T-cell (primary cell): ENCODE results near the gene SLC48A1. TPM values are rescaled to one million over a fixed set of nuclear protein-coding genes. Genes with fewer than 3 reads are reported as not detected.
A peak's percentile ranks its signal among the peaks of the same experiment; 100 is the strongest.
"Not testable (repeated sequence)": the region's sequence is repeated elsewhere in the genome, so short reads cannot be mapped to it uniquely, and the experiment has no call there.

Source experiments
- ATAC-seq, 4 experiments: fragments of 200-7000 bp in 3 of 4; fragments of 150-1000 bp in 1 of 4; cut with Tn5 transposase; replicated peaks in 1 of 4; 1 replicate in 3 of 4; 2 replicates in 1 of 4; pipeline ENCODE4 v1.10.0; 2021; ENCODE audit warnings: moderate library complexity in 3 of 4, mild to moderate bottlenecking in 2 of 4, moderate number of reproducible peaks in 1 of 4
- CTCF ChIA-PET, 2 donors: fragments of 300-600 bp; sonication (Branson Sonifier 250); formaldehyde crosslinking; loops; one replicate each; lab custom pipeline; 2022; ENCODE audit warnings: antibody characterized with exemption in 2 of 2; lab: Charles Lee
- POLR2A ChIA-PET, 2 donors: fragments of 300-600 bp; sonication (Branson Sonifier 250); formaldehyde crosslinking; loops; one replicate each; lab custom pipeline; 2022; ENCODE audit warnings: antibody characterized with exemption in 2 of 2; lab: Charles Lee
- DNase-seq, 35 experiments: peaks; one replicate each; pipeline versions ENCODE4 v3.0.0 to v3.0.0-alpha.2; 2013 to 2023
- H3K27ac ChIP-seq: one replicate; pipeline ENCODE4 v1.5.1; 2013; ENCODE audit warnings: low read length
- H3K27me3 ChIP-seq, 2 experiments: replicated peaks in 1 of 2; 1 replicate in 1 of 2; 2 replicates in 1 of 2; pipeline versions ENCODE4 v1.6.1 to v1.7.0; 2013; ENCODE audit warnings: low read length in 1 of 2, mixed read lengths in 1 of 2; ENCODE audit not compliant: control insufficient read depth in 2 of 2, insufficient read depth in 2 of 2; ENCODE audit errors: extremely low read depth in 1 of 2
- H3K36me3 ChIP-seq, 2 donors: 1 replicate in 1 of 2; 2 replicates in 1 of 2; pipeline versions ENCODE4 v1.6.1 to v1.7.0; 2013; ENCODE audit warnings: low read length in 1 of 2; ENCODE audit not compliant: control insufficient read depth in 2 of 2, insufficient read depth in 1 of 2; ENCODE audit errors: extremely low read depth in 1 of 2
- H3K4me1 ChIP-seq, 2 experiments: 1 replicate in 1 of 2; 2 replicates in 1 of 2; pipeline versions ENCODE4 v1.6.1 to v1.7.0; 2013; ENCODE audit warnings: low read length in 2 of 2, mixed read lengths in 1 of 2; ENCODE audit not compliant: insufficient read depth in 2 of 2, control insufficient read depth in 1 of 2; ENCODE audit errors: extremely low read depth in 1 of 2
- H3K4me3 ChIP-seq, 2 donors: 1 replicate in 1 of 2; 2 replicates in 1 of 2; pipeline versions ENCODE4 v1.5.1 to v1.7.0; 2013; ENCODE audit warnings: mild to moderate bottlenecking in 2 of 2, low read length in 1 of 2, moderate library complexity in 1 of 2; ENCODE audit not compliant: control insufficient read depth in 1 of 2; ENCODE audit errors: extremely low read depth in 1 of 2
- H3K9me3 ChIP-seq: 2 replicates; pipeline ENCODE4 v1.7.0; 2013
- H3K27ac Mint-ChIP-seq, 2 donors: one replicate each; pipeline ENCODE4 v1.8.0; 2020 to 2021; ENCODE audit warnings: mild to moderate bottlenecking in 2 of 2, mixed read lengths in 2 of 2
- H3K27me3 Mint-ChIP-seq, 2 donors: one replicate each; pipeline ENCODE4 v1.8.0; 2021 to 2022; ENCODE audit warnings: mixed read lengths in 2 of 2
- H3K36me3 Mint-ChIP-seq: one replicate; pipeline ENCODE4 v1.8.0; 2021; ENCODE audit warnings: mixed read lengths
- H3K4me1 Mint-ChIP-seq, 3 donors: one replicate each; pipeline ENCODE4 v1.8.0; 2020 to 2022; ENCODE audit warnings: mixed read lengths in 3 of 3, mild to moderate bottlenecking in 1 of 3
- H3K4me3 Mint-ChIP-seq, 3 donors: one replicate each; pipeline ENCODE4 v1.8.0; 2020 to 2022; ENCODE audit warnings: mild to moderate bottlenecking in 3 of 3, mixed read lengths in 3 of 3, moderate library complexity in 3 of 3
- H3K9me3 Mint-ChIP-seq, 3 donors: one replicate each; pipeline ENCODE4 v1.8.0; 2020 to 2022; ENCODE audit warnings: mixed read lengths in 3 of 3
- WGBS: methylation state at CpG from one replicate; pipeline ENCODE4 v1.1.5; 2013; ENCODE audit warnings: missing lambda C conversion rate; ENCODE audit not compliant: insufficient coverage; 5-methylcytosine and 5-hydroxymethylcytosine counted together
- total RNA-seq, 35 experiments: library from RNA in 6 of 35; stranded (reverse) in 6 of 35; fragments of 120-200 nt in 1 of 35; gene quantifications; one replicate each; pipeline versions ENCODE4 v1.2.1 to v1.2.4 and lab custom pipeline; 2013 to 2026

Gene SLC48A1
- total RNA-seq, 5 donors from 2014 or later (not counting 1 experiment from before 2014, with no cell fraction given) = 5.8 to 13.7 (median 10.2) TPM

DNA sequence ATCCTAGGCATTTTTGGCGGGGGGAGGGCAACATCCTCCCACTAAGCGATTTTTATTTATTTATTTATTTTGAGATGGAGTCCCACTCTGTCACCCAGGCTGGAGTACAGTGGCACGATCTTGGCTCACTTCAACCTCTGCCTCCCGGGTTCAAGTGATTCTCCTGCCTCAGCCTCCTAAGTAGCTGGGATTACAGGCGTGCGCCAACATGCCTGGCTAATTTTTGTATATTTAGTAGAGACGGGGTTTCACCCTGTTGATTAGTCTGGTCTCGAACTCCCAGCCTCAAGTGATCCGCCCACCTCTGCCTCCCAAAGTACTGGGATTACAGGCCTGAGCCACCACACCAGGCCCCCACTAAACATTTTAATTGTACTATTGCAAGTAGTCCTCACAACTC lies 36.5 kb downstream of the SLC48A1 start:
- peaks cover 0 to 14% of the 10 kb centered on the region in 2 donors for H3K36me3 ChIP-seq
- not testable (repeated sequence) for H3K9me3 ChIP-seq, H3K27me3 Mint-ChIP-seq, DNase-seq, H3K9me3 Mint-ChIP-seq, H3K27me3 ChIP-seq, ATAC-seq, H3K36me3 Mint-ChIP-seq, H3K4me3 ChIP-seq
- peaks cover 79 to 99% of the 10 kb centered on the region in 2 experiments for H3K4me1 ChIP-seq
- Mint-ChIP-seq H3K27ac (peak overlapping the region; percentile 90 to 99), H3K4me1 (peaks cover 94 to 97% (median 96%) of the 10 kb centered on the region in 3 donors), H3K4me3 (peak overlapping the region in 2 of 3 donors; percentile 25 to 97)
- H3K27ac ChIP-seq = peak overlapping the region; percentile 95
- ChIA-PET CTCF (interaction anchor here in 1 of 2 donors (1.3 to 1.4 kb wide), 3 partner anchors 24 to 29 kb away, joined by 4 to 6 read pairs (median 4); no protein-coding TSS in a partner anchor), POLR2A (interaction anchor here in 1 of 2 donors (1.0 kb wide), 1 partner anchor 23 kb away, joined by 3 read pairs; no protein-coding TSS in a partner anchor)
- no CpG with 5 or more reads among the region's 9 CpGs for WGBS

- H3K27ac Mint-ChIP-seq = peak overlapping the region; percentile 90 to 99
- H3K4me3 ChIP-seq = no peak overlapping the region
- peaks cover 74 to 99% of the 10 kb centered on the region in 2 experiments for H3K4me1 ChIP-seq
- H3K27me3 ChIP-seq = no peaks in the 10 kb centered on the region
- no peaks in the 10 kb centered on the region for H3K27me3 Mint-ChIP-seq
- DNase-seq = peak in 1 of 35 experiments; percentile 38
- peak overlapping the region; percentile 95 for H3K27ac ChIP-seq
- CTCF ChIA-PET = interaction anchor here (0.5 to 1.3 kb wide), 7 partner anchors 9 to 27 kb away, joined by 3 to 6 read pairs (median 4); no protein-coding TSS in a partner anchor
- 71% methylated on average over 1 of the region's 2 CpGs for WGBS
- H3K36me3 Mint-ChIP-seq = peaks cover 4% of the 10 kb centered on the region
- H3K9me3 ChIP-seq = no peaks in the 10 kb centered on the region
- peaks cover 0 to 4% of the 10 kb centered on the region in 2 donors for H3K36me3 ChIP-seq
- no peaks in the 10 kb centered on the region for H3K9me3 Mint-ChIP-seq
- peaks cover 93 to 97% (median 96%) of the 10 kb centered on the region in 3 donors for H3K4me1 Mint-ChIP-seq
- POLR2A ChIA-PET = interaction anchor here in 1 of 2 donors (0.9 kb wide), 1 partner anchor 23 kb away, joined by 4 read pairs; no protein-coding TSS in a partner anchor
- no peak for ATAC-seq
- peak overlapping the region; percentile 62 to 97 (median 65) for H3K4me3 Mint-ChIP-seq
Measured at GRCh38 chr12:47811072-47811396, 38.0 kb downstream of the SLC48A1 start.

DNA sequence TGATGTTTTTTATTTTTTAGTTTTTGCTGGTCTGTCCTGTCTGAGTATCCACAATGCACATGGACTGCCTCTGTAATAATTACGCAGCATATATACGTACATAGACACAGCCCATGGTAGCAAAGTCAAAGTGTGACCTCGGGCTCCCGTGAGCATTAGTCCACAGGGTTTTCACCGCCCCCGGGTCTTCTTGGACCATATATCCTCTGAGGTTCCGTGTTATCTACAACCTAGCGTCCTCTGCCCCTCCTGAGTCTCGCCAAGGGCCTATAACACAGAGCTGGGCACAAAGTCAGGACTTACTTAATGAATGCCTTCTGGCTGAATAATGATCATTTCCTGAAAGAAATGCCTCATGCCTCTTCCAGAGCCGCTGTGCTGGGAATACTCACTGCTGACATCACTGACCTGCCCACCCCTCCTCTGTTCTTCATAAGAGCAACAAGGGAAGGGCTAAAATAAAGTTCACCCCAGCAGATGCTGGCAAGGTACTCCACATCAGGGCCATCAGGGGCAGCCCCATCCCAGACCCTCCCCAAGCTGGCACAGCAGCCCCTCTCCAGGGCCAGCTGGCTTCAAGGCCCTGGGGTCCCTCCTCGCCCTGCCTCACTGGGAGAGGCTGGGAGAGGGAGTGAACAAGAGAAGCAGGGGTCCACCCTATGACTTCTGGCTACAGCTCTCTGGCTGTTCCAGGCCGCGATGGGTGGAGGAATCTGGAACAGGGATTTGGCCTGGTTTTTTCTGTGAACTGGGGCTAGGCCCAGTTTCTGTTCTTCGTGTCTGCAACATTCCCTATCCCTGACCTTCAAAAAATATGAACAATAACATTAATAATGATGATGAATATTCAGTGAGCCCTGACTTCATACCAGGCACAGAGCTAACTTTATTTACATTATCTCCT lies 38.8 kb downstream of the SLC48A1 start:
- CTCF ChIA-PET = interaction anchor here (0.6 to 2.5 kb wide), 5 partner anchors 10 to 70 kb away, joined by 3 to 21 read pairs (median 4); no protein-coding TSS in a partner anchor
- Histone ChIP-seq H3K9me3 (no peaks in the 10 kb centered on the region), H3K4me1 (peaks cover 73 to 99% of the 10 kb centered on the region in 2 experiments), H3K4me3 (peak overlapping the region; percentile 17 to 59), H3K36me3 (peaks cover 0 to 4% of the 10 kb centered on the region in 2 donors), H3K27me3 (no peaks in the 10 kb centered on the region), H3K27ac (peak overlapping the region; percentile 95)
- peaks cover 4% of the 10 kb centered on the region for H3K36me3 Mint-ChIP-seq
- no peaks in the 10 kb centered on the region for H3K27me3 Mint-ChIP-seq
- POLR2A ChIA-PET = interaction anchor here (1.0 to 1.2 kb wide), 2 partner anchors 11 to 23 kb away, joined by 3 read pairs; no protein-coding TSS in a partner anchor
- H3K9me3 Mint-ChIP-seq = no peaks in the 10 kb centered on the region
- peak overlapping the region; percentile 90 to 99 for H3K27ac Mint-ChIP-seq
- H3K4me1 Mint-ChIP-seq = peaks cover 91 to 97% (median 96%) of the 10 kb centered on the region in 3 donors
- peak overlapping the region; percentile 73 to 97 (median 80) for H3K4me3 Mint-ChIP-seq
- 59% methylated on average over 7 of the region's 14 CpGs for WGBS
- ATAC-seq (no peak), DNase-seq (no peak)

DNA sequence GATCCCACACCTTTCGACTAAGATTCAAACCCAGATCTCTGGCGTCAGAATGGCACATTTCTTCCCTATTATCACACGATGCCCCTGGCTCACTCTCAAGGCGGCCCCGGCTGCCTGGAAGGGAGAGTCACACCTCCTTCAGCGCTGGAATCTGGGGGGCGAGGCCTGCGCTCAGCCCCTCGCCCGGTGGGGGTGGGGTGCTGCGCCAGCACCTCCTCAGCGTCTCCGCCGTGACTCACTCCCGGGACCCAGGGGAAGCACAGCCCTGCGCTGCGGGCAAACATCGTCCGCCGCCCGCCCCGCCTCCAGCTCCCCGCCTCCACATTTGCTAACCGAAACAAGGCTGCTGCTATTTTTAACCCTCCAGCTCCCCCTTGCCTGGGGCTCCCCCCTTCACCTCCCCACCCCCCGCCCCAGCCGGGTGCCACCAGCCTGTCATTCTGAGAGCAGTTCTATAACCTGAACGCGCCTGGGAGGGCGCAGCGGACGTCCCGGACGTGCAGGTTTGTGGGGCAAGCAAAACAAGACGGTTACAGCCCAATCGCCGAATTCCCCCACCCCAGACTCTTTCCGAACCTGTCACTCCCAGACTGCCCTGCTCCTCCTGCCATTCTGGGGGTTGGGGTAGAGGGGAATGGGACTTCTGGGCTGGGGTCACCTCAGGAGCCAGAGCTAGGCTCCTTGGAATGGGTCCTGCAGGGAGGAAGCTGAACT lies 39.9 kb downstream of the SLC48A1 start:
- DNase-seq = peak; percentile 77 to 94 (median 89)
- Mint-ChIP-seq H3K4me1 (peaks cover 91 to 97% (median 96%) of the 10 kb centered on the region in 3 donors), H3K27ac (peak overlapping the region; percentile 90 to 99), H3K36me3 (peaks cover 4% of the 10 kb centered on the region), H3K27me3 (no peaks in the 10 kb centered on the region), H3K4me3 (peak overlapping the region; percentile 73 to 97 (median 80)), H3K9me3 (no peaks in the 10 kb centered on the region)
- Histone ChIP-seq H3K27me3 (no peaks in the 10 kb centered on the region), H3K4me3 (peak overlapping the region; percentile 59 to 70), H3K4me1 (peaks cover 71 to 99% of the 10 kb centered on the region in 2 experiments), H3K9me3 (no peaks in the 10 kb centered on the region), H3K36me3 (peaks cover 0 to 4% of the 10 kb centered on the region in 2 donors), H3K27ac (peak overlapping the region; percentile 95)
- peak; percentile 77 to 79 (median 79) for ATAC-seq
- CTCF ChIA-PET = interaction anchor here (0.7 to 2.5 kb wide), 9 partner anchors 9 to 1593 kb away, joined by 3 to 21 read pairs (median 4); no protein-coding TSS in a partner anchor
- WGBS = 0% methylated on average over 23 of the region's 37 CpGs
- POLR2A ChIA-PET = interaction anchor here (0.7 to 1.2 kb wide), 4 partner anchors 10 to 92 kb away, joined by 3 read pairs; partner anchors contain the start of gene VDR (in 1 of the 2)

DNA sequence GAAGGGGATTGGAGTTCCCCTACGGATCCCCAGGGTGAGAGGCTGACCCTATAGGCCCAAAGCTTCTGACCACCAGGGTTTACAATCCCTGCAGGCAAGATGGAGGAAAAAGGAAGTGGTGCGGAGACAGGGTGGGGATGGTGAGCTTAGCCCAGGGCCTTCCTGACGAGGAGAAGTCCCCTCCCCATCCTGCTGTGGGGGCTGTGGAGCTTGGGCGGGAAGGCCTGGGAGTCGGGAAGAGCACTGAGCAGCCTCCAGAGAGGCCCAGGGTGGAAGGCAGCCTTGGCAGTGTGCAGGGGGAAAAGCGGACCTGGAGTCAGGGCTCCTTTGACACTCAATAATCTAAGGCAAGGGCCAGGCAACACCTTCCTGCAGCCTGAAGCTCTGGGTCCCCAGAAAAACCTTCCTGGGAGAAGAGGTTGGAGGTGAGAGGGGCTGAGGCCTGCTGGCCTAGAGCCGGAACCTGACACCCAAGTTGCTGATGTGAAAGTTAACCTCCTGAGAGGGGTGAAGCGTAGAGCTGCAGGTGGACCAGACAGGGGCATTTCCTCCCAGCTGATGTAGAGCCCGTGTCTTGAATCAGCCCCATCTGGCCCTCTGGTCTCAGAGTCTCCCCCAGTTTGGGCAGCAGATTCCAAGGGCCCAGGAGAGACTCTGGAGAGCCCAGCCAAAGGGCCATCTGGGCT lies 40.6 kb downstream of the SLC48A1 start:
- Histone ChIP-seq H3K27me3 (no peaks in the 10 kb centered on the region), H3K27ac (peak overlapping the region; percentile 95), H3K36me3 (peaks cover 0 to 4% of the 10 kb centered on the region in 2 donors), H3K9me3 (no peaks in the 10 kb centered on the region), H3K4me3 (peak overlapping the region; percentile 59 to 70), H3K4me1 (peaks cover 74 to 99% of the 10 kb centered on the region in 2 experiments)
- H3K27ac Mint-ChIP-seq = peak overlapping the region; percentile 90 to 99
- ATAC-seq = peak in 1 of 4 experiments; percentile 1
- 13% methylated on average over 4 of the region's 9 CpGs for WGBS
- CTCF ChIA-PET = interaction anchor here (0.6 to 2.5 kb wide), 10 partner anchors 10 to 1594 kb away, joined by 3 to 21 read pairs (median 4); no protein-coding TSS in a partner anchor
- peak overlapping the region; percentile 73 to 97 (median 80) for H3K4me3 Mint-ChIP-seq
- POLR2A ChIA-PET = interaction anchor here (1.1 to 1.2 kb wide), 2 partner anchors 20 to 22 kb away, joined by 3 read pairs; no protein-coding TSS in a partner anchor
- H3K36me3 Mint-ChIP-seq = peaks cover 4% of the 10 kb centered on the region
- no peaks in the 10 kb centered on the region for H3K9me3 Mint-ChIP-seq
- H3K4me1 Mint-ChIP-seq = peaks cover 91 to 97% (median 96%) of the 10 kb centered on the region in 3 donors
- DNase-seq = peak in 1 of 35 experiments; percentile 51
- no peaks in the 10 kb centered on the region for H3K27me3 Mint-ChIP-seq
